ENCODE data around the gene KANSL2. TPM values are rescaled to one million over a fixed set of nuclear protein-coding genes. Genes with fewer than 3 reads are reported as not detected.
"Not testable (repeated sequence)": the region's sequence is repeated elsewhere in the genome, so short reads cannot be mapped to it uniquely, and the experiment has no call there.

Gene KANSL2
- total RNA-seq, 4 donors from 2014 or later, result 69.0 to 107 (median 76.4) TPM

DNA sequence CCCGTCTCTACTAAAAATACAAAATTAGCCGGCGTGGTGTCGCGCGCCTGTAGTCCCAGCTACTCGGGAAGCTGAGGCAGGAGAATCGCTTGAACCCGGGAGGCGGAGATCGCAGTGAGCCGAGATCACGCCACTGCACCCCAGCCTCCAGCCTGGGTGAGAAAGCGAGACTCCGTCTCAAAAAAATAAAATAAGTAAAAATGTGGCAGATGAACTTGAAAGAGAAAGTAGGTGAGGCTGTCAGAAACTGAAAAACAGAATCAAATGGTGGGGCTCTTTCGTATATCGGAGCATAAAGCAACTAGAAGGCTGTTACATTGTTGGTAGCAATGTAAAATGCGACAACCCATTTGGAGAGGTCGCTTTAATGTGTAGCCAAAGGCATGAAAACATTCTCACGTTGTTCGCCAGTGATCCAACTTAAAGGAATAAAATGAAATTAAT lies 35.2 kb upstream of the KANSL2 start:
- intact Hi-C loops (cut with DNase I; ENCODE audit: low total_unique reads) (loop anchor here (2.0 to 5.0 kb wide), 6 partner anchors 34 to 518 kb away; partner anchors contain the start of genes KANSL2, KMT2D, PRKAG1 and ZNF641), in situ Hi-C loops (cut with MboI; ENCODE audit: low sequenced_read_pairs in 4 of 4) (loop anchor here in 1 of 4 donors (25.0 kb wide), 1 partner anchor 105 kb away; no protein-coding TSS in a partner anchor)
- ATAC-seq (no peak), DNase-seq (no peak)
- H3K27ac ChIP-seq, result peak overlapping the region; percentile 90 to 96 (median 92)
- H3K27me3 ChIP-seq, result no peaks in the 10 kb centered on the region
- peaks cover 0 to 23% of the 10 kb centered on the region in 2 donors for H3K36me3 ChIP-seq
- peaks cover 27 to 32% of the 10 kb centered on the region in 2 donors for H3K4me1 ChIP-seq
- H3K4me3 ChIP-seq, result peak overlapping the region; percentile 76 to 89 (median 86)
- TF ChIP-seq POLR2A (IDR thresholded peaks at IDR 0.05), result no peak
- H3K9me3 ChIP-seq, result no peaks in the 10 kb centered on the region

DNA sequence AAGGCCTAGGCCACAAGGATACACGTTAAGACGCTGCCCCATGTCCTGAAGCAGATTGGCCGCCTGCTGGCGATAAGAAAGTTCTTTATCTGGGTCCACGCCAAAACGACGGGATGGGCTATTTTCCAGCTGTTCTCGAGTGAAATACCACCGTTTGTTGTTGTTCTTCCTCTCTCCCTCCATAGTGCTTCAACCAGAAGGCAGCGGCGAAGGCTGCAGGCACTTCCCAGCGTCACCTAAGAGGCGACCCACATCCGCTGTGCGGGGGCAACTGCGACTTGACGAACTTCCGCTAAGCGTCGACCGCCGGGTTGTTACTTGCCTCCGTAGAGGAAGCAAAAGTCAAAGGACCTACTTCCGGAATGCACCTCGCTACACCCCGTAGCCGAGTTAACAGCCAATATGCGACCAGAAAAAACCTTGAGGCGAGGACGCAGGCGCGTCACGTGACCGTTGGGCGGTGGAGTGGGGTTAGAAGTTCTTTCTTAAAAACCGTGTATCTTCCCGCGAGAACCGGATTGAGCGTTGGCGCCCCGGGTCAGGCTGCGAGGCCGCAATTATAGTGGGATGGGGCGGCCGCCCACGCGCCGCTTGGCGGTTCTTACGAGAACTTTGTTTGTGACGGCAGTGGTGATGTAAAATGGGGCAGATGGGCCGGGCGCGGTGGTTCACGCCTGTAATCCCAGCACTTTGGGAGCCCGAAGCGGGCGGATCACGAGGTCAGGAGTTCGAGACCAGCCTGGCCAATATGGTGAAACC lies 34.6 kb upstream of the KANSL2 start, which contains the start of gene CCNT1:
Gene CCNT1, minus strand, starts transcription at position 215 of the 759 bp plus-strand sequence. Its CDS starts 32 bp downstream, at position 183.
- ATAC-seq, result peak; percentile 98 to 99
- Histone ChIP-seq H3K36me3 (peaks cover 0 to 27% of the 10 kb centered on the region in 2 donors), H3K27me3 (no peaks in the 10 kb centered on the region), H3K4me1 (peaks cover 27 to 32% of the 10 kb centered on the region in 2 donors), H3K9me3 (no peaks in the 10 kb centered on the region), H3K27ac (peak within 1 kb of the TSS; percentile 90 to 96 (median 92)), H3K4me3 (peak within 1 kb of the TSS; percentile 76 to 89 (median 86))
- peak; percentile 77 to 84 for TF ChIP-seq POLR2A (IDR thresholded peaks at IDR 0.05)
- TF ChIP-seq, protein P1, sequence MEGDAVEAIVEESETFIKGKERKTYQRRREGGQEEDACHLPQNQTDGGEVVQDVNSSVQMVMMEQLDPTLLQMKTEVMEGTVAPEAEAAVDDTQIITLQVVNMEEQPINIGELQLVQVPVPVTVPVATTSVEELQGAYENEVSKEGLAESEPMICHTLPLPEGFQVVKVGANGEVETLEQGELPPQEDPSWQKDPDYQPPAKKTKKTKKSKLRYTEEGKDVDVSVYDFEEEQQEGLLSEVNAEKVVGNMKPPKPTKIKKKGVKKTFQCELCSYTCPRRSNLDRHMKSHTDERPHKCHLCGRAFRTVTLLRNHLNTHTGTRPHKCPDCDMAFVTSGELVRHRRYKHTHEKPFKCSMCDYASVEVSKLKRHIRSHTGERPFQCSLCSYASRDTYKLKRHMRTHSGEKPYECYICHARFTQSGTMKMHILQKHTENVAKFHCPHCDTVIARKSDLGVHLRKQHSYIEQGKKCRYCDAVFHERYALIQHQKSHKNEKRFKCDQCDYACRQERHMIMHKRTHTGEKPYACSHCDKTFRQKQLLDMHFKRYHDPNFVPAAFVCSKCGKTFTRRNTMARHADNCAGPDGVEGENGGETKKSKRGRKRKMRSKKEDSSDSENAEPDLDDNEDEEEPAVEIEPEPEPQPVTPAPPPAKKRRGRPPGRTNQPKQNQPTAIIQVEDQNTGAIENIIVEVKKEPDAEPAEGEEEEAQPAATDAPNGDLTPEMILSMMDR (IDR thresholded peaks at IDR 0.05 in 4 of 5, conservative IDR thresholded peaks at IDR 0.05 in 1 of 5), result peak; percentile 12 to 53 (median 48)
- in situ Hi-C loops (cut with MboI; ENCODE audit: low sequenced_read_pairs in 4 of 4) (loop anchor here in 1 of 4 donors (25.0 kb wide), 1 partner anchor 104 kb away; no protein-coding TSS in a partner anchor), intact Hi-C loops (cut with DNase I; ENCODE audit: low total_unique reads) (loop anchor here (2.0 to 5.0 kb wide), 6 partner anchors 34 to 518 kb away; partner anchors contain the start of genes KANSL2, KMT2D, PRKAG1 and ZNF641)
- peak; percentile 98 to 100 for DNase-seq

DNA sequence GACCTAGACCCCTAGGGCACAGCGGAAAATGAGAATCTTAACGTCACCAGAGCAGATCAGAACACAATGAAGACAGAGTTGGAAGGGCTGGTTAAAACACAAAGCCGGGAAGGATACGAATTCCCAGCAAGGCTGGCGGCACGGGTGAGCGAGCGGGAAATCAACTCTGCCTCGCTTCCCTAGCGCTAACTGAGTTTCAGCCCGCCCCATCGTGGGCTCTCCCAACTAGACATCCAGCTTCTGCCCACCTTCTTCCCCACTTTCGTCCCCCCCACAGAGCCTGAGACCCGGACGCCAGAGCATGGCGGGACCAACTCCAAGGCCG lies 34.1 kb upstream of the KANSL2 start:
- peak in 1 of 2 donors; percentile 0 for ATAC-seq
- H3K9me3 ChIP-seq, result no peaks in the 10 kb centered on the region

DNA sequence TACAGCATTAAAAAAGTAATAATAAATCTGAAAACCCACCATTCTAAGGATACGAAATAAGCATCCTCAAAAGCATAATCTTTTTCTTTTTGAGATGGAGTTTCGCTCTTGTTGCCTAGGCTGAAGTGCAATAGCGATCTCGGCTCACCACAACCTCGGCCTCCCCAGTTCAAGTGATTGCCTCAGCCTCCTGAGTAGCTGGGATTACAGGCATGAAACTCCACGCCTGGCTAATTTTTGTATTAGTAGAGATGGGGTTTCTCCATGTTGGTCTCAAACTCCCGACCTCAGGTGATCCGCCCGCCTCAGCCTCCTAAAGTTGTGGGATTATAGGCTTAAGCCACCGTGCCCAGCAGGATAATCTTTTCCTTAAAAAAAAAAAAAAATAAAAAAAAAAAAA lies 30.2 kb upstream of the KANSL2 start:
- Histone ChIP-seq H3K9me3 (no peaks in the 10 kb centered on the region), H3K4me1 (peaks cover 44 to 49% of the 10 kb centered on the region in 2 donors), H3K27ac (no peak overlapping the region), H3K4me3 (no peak overlapping the region), H3K36me3 (peaks cover 0 to 57% of the 10 kb centered on the region in 2 donors), H3K27me3 (no peaks in the 10 kb centered on the region)
- in situ Hi-C loops (cut with MboI; ENCODE audit: low sequenced_read_pairs in 4 of 4) (loop anchor here in 1 of 4 donors (25.0 kb wide), 1 partner anchor 100 kb away; no protein-coding TSS in a partner anchor), intact Hi-C loops (cut with DNase I; ENCODE audit: low total_unique reads) (no loop called here)
- TF ChIP-seq POLR2A (IDR thresholded peaks at IDR 0.05), result no peak
- TF ChIP-seq, protein P1 (IDR thresholded peaks at IDR 0.05 in 4 of 5, conservative IDR thresholded peaks at IDR 0.05 in 1 of 5), result no peak
- ATAC-seq, result no peak
- no peak for DNase-seq

More for the DNA sequence above, 34.1 kb upstream of the KANSL2 start:
- TF ChIP-seq POLR2A (IDR thresholded peaks at IDR 0.05), result no peak
- TF ChIP-seq, protein P1 (IDR thresholded peaks at IDR 0.05 in 4 of 5, conservative IDR thresholded peaks at IDR 0.05 in 1 of 5), result no peak
- H3K36me3 ChIP-seq, result peaks cover 0 to 32% of the 10 kb centered on the region in 2 donors
- no peaks in the 10 kb centered on the region for H3K27me3 ChIP-seq
- peaks cover 27 to 32% of the 10 kb centered on the region in 2 donors for H3K4me1 ChIP-seq
- peak overlapping the region; percentile 90 to 96 (median 92) for H3K27ac ChIP-seq
- no peak for DNase-seq
- intact Hi-C loops (cut with DNase I; ENCODE audit: low total_unique reads) (loop anchor here (2.0 to 5.0 kb wide), 6 partner anchors 33 to 517 kb away; partner anchors contain the start of genes KANSL2, KMT2D, PRKAG1 and ZNF641), in situ Hi-C loops (cut with MboI; ENCODE audit: low sequenced_read_pairs in 4 of 4) (loop anchor here in 1 of 4 donors (25.0 kb wide), 1 partner anchor 104 kb away; no protein-coding TSS in a partner anchor)
- H3K4me3 ChIP-seq, result peak overlapping the region; percentile 76 to 88 (median 80)

DNA sequence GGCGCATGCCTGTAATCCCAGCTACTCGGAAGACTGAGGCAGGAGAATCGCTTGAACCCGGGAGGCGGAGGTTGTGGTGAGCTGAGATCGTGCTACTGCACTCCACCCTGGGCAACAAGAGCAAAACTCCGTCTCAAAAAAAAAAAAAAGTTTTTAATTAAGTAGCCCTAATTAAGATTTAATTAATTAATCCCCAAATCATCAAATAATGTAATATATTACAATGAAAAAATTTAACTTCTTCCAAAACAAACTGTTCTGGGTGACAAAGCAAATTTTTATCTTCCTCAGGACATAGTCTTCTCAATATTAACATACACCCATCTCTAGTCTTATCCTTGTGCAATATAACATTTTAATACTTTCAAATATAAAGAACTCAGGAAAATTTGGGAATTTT lies 16.8 kb upstream of the KANSL2 start:
- H3K4me3 ChIP-seq; H3K9me3 ChIP-seq; H3K27ac ChIP-seq; H3K4me1 ChIP-seq; in situ Hi-C loops (cut with MboI; ENCODE audit: low sequenced_read_pairs in 4 of 4); DNase-seq; intact Hi-C loops (cut with DNase I; ENCODE audit: low total_unique reads); ATAC-seq; H3K27me3 ChIP-seq: not testable (repeated sequence)
- H3K36me3 ChIP-seq, result peaks cover 0 to 55% of the 10 kb centered on the region in 2 donors
